GM18526 (cell line): ENCODE results near the gene IGSF3.

ENCODE experiments used
- POLR2A ChIP-seq: IDR thresholded peaks from 3 replicates; pipeline ENCODE4 v1.6.1; 2011; ENCODE audit not compliant: insufficient read length; ENCODE audit errors: extremely low read depth

IGSF3 gene

GRCh38 chr1:116667575-116668105, at the start of gene IGSF3:
TSS of gene IGSF3 (minus strand) at chr1:116667733. CDS start at chr1:116666326, 1,407 bp downstream.
- TF ChIP-seq POLR2A = no peak

GRCh38 chr1:116717318-116717717, 49.8 kb upstream of the IGSF3 start:
- TF ChIP-seq POLR2A = no peak

DNA sequence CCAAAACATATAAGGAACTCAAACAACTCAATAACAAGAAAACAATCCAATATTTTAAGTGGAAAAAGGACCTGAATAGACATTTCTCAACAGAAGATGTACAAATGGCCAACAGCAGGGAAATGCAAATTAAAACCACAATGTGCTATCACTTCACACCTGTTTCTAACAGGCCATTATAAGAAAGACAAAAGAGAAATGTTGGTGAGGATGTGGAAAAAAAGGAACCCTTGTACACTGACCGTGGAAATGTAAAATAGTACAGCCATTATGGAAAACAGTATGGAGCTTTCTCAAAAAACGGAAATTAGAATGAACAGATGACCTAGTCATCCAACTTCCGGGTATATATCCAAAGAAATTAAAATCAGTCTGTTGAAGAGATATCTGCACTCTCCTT, 48.9 kb upstream of the IGSF3 start:
- TF ChIP-seq POLR2A = no peak

DNA sequence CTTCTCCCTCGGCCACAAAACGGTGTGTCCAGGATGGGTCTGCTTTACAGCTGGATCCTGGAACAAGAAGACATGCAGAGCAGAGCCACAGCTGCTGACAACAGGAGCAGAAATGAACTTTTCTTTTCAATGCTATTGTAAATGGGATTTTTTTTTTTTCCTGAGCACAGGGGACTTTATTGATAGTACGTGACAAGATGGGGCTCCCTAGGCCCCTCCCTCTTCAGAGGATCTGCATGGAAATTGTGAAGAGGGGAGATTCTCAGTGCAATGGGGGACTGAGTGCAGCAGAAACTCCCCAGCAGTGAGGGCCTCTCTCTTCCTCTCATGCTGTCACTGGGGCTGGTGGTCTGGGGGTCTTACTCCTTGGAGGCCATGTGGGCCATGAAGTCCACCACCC, 45.9 kb upstream of the IGSF3 start:
- no peak for TF ChIP-seq POLR2A

GRCh38 chr1:116712510-116712909, 45.0 kb upstream of the IGSF3 start:
- no peak for TF ChIP-seq POLR2A

GRCh38 chr1:116711263-116711840, 43.8 kb upstream of the IGSF3 start:
- TF ChIP-seq POLR2A = no peak

DNA sequence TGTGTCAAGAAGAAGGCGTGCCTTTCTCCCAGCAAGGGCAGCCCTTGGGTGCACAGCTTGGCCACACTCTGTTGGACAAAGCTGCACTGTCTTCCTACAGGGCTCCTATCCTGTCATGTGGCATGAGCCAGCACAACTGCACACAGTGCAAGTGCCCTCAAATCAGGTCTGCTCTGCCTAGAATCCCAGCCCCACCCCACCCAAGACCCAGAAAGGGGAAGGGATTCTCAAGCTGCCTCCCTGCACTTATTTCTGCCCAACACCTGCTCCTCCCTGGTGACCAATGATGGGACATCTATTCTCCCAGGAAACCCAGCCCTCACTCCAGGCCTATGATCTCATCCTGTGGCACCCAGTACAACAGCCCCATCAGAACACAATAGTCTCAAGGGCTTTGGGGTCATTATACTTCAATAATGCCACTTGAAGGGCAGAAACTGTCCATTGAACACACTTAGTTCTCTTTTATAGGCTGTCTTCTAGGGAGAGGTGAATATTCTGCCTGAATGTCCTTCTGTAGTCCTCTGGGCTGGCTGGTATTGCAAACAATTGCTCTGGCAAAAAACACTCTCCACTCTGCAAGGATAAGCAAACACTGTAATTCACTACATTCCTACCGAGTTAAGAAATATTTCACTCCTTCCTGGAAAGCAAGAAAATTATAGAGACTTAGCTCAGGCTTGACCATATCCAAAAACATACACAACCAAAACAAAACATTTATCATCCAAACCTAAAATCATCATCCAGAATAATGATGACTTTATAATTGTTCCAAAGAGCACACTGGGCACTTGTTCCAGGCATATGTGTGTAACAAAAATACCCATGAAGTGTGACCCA, 43.1 kb upstream of the IGSF3 start:
- no peak for TF ChIP-seq POLR2A

- TF ChIP-seq POLR2A = no peak
Observed at GRCh38 chr1:116709666-116710167, 42.2 kb upstream of the IGSF3 start.

DNA sequence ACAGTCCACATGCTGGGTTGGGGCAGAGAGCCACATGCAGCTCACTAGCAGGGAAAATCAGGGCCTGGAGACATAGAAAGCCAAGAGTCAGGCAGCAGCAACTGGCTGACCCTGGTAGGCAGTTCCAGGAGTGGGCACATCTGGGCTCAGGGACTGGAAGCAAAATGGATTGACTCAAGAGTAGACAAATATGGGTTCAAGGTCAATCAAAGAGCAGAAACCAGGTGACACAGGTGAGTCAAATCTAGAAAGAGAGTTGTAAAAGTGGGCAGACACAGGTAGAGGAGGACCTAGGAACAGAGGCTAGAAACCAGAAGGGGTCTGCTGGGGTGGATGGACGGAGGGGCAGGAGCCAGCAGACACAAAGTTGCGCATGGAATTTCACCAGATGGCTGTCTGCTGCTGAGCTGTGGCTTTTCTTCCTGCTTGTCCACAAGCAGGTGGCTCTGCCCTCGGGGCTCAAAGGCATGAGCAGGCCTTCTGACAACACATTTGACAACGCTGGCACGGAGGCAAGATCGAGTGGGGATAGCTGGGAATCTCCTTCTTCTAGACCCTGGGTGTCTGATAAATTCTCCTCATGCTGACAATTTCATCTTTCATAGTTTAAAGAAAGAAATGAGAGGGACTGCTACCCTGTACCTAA, 40.8 kb upstream of the IGSF3 start:
- no peak for TF ChIP-seq POLR2A

DNA sequence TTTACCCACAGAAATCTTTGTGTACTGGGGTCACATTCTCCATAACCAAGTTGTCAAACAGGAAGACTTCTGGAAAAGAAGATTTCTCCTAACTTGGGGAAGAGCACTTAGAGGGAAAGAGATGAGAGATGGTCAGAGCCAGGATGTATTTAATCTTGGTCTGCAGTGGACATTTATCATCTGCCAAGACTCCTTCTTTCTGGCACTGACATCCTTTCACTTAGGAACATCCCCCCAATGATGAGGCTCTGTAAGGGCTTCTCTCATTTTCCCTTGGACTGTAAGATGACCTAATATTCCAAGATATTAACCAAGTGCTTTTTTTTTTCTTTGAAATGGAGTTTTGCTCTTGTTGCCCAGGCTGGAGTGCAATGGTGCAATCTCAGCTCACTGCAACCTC, 39.3 kb upstream of the IGSF3 start:
- no peak for TF ChIP-seq POLR2A

- no peak for TF ChIP-seq POLR2A
Observed at GRCh38 chr1:116706123-116706522, 38.6 kb upstream of the IGSF3 start.

DNA sequence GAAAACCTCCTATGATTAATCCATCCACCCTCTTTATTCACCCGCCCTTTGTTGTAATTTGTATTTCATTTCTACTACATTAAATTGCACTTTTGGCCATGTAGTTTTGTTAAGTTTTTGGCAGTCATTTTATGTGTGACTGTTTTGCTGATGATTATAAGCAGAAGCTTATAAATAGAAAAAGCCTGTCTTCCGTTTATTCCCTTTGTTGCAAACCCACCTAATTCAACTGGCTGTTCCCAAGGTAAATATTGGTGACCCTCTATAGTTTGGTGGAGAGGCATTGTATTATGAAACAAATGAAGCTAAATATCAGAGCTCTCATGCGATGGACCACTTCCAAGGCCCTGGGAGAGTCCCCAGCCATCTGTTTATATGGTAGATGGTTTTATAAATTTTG, 36.7 kb upstream of the IGSF3 start:
- TF ChIP-seq POLR2A = no peak

- TF ChIP-seq POLR2A = no peak
Observed at GRCh38 chr1:116699605-116700004, 32.1 kb upstream of the IGSF3 start.

DNA sequence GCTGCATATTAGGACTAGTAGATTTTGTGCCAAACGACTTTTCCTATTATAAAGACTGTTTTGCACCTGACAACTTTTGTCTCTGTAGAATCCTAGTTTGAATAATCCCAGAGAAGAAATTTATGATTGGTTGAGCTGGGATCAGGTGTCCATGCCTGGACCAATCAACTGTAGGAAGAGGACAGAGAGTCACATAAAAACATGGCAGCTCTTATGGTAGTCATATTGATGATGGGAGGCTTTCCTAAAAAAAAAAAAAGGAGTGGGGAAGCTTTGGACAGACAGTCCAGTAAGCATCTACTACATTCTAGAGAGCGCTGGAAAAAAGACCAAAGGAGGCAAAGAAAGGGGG, 30.7 kb upstream of the IGSF3 start:
- TF ChIP-seq POLR2A = no peak

DNA sequence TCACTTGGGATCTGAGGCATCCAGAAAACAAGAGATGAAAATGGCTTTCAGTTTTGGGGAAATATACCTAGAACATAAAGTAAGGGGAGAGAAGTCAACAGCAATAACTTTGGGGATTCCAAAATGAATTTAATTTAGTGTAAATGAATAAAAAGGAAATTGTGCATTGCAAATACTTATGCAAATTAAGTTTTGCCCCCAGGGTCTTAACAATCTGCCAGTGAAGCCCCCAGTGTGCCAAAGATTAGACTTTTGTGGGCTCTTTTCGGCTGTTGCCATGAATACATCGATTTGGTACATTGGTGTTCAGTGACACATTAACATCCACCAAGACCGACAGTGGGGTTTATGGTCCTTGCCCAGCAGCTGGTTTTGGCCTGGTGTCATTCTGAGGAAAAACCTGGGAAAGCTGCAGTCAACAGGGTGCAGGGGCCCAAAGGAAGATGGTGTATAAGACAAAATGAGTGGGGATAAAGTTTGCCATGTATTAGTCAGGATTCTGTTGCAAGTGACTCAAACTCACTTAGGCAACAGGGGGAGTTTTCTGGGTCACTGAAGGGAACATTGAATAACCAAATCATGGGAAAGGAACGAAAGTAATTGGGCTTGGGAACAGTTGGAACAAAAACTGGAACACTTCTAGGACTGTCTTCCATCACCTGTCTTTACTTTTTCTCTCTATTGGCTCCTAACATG, 30.2 kb upstream of the IGSF3 start:
- TF ChIP-seq POLR2A = no peak

DNA sequence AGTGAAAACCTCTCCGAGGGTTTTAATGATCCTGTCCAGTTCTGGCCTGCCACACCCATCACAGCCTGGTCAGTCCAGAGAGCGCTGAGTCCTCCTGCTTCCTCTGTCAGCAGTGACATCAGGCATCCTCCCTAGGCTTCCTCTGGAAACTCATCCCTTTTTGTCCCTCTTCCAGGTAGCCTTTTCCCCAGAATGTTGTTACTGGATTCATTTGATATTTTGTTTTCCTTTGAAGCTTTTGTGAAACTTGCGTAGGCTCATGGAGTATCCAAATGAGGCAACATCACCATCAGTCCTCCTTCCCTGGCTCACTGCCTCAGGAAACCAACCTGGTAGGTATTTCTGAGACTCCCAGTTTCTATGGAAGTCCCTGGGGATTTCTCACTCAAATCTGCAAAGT, 27.0 kb upstream of the IGSF3 start:
- no peak for TF ChIP-seq POLR2A
